ENCODE data around the gene ZNF283. TPM values are rescaled to one million over a fixed set of nuclear protein-coding genes. Genes with fewer than 3 reads are reported as not detected.

ZNF283 gene
- total and polyA plus RNA-seq, 2 of the 13 experiments (the other 11 are each of a cell fraction or from before 2014, with no cell fraction given): 2.0 to 11.1 TPM

DNA sequence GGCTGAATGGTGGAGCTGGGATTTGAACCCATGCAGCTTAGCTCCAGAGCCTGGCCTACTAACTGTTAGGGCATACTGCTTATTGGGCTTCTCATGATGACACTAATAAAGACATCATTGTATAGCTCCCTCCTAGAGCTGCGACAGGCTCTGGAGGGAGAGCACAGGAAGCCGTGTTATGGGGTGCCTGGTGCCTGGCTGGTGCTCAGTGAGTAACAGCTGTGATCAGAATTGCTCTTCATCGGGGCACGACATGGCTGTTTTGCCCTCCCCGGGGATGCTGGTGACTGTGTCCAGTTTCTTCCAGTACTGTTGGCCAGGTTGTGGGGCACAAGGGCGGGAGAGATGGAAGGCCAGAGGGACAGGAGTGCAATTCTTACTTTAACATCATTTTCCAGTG lies 30.0 kb upstream of the ZNF283 start:
- H3K9ac ChIP-seq (ENCODE audit: insufficient read depth, low read depth, low read length): no peak overlapping the region
- no peak overlapping the region for H3K27ac ChIP-seq (ENCODE audit: extremely low read length, insufficient read depth, low read length)
- ATAC-seq (no peak), DNase-seq (ENCODE audit: low spot score) (no peak), FAIRE-seq (no peak)
- no peaks in the 10 kb centered on the region for H3K4me1 ChIP-seq (ENCODE audit: insufficient read depth, low read length)
- 40% methylated on average over 2 of the region's 6 CpGs for WGBS (ENCODE audit: low lambda C conversion rate)
- BruUV-seq (replicated peaks): no TSS peak
- ChIA-PET CTCF (ENCODE audit: low intra/inter-chr PET ratio, low total read pairs) (no interaction called here), POLR2A (no interaction called here)
- H2AFZ ChIP-seq (ENCODE audit: low read length): no peak overlapping the region
- H3K79me2 ChIP-seq (ENCODE audit: insufficient read depth, low read length): no peaks in the 10 kb centered on the region
- intact Hi-C loops (cut with micrococcal nuclease; ENCODE audit: unreplicated experiment): no loop called here
- no peak overlapping the region for H3K4me2 ChIP-seq (ENCODE audit: low read depth, low read length)
- H3K9me3 ChIP-seq (ENCODE audit: low read length): no peaks in the 10 kb centered on the region
- in situ Hi-C loops (cut with HindIII; ENCODE audit: extremely low pct_ligation_motif_present, low pct_unique_long_range_greater_than_20kb): no loop called here
- no peak for TF ChIP-seq SNRNP70 (IDR thresholded peaks at IDR 0.05; ENCODE audit: low read depth, low read length)
- no peak for TF ChIP-seq NR2C2 (CRISPR knock-in tag; IDR thresholded peaks at IDR 0.05; ENCODE audit: borderline replicate concordance)
- TF ChIP-seq, protein P1, sequence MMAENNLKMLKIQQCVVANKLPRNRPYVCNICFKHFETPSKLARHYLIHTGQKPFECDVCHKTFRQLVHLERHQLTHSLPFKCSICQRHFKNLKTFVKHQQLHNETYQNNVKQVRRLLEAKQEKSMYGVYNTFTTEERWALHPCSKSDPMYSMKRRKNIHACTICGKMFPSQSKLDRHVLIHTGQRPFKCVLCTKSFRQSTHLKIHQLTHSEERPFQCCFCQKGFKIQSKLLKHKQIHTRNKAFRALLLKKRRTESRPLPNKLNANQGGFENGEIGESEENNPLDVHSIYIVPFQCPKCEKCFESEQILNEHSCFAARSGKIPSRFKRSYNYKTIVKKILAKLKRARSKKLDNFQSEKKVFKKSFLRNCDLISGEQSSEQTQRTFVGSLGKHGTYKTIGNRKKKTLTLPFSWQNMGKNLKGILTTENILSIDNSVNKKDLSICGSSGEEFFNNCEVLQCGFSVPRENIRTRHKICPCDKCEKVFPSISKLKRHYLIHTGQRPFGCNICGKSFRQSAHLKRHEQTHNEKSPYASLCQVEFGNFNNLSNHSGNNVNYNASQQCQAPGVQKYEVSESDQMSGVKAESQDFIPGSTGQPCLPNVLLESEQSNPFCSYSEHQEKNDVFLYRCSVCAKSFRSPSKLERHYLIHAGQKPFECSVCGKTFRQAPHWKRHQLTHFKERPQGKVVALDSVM (CRISPR knock-in tag; IDR thresholded peaks at IDR 0.05): no peak
- TF ChIP-seq ZNF850 (CRISPR knock-in tag; conservative IDR thresholded peaks at IDR 0.05): no peak
- TF ChIP-seq, protein P2, sequence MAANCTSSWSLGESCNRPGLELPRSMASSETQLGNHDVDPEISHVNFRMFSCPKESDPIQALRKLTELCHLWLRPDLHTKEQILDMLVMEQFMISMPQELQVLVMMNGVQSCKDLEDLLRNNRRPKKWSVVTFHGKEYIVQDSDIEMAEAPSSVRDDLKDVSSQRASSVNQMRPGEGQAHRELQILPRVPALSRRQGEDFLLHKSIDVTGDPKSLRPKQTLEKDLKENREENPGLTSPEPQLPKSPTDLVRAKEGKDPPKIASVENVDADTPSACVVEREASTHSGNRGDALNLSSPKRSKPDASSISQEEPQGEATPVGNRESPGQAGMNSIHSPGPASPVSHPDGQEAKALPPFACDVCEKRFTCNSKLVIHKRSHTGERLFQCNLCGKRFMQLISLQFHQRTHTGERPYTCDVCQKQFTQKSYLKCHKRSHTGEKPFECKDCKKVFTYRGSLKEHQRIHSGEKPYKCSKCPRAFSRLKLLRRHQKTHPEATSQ (CRISPR knock-in tag; IDR thresholded peaks at IDR 0.05; ENCODE audit: borderline replicate concordance): no peak
- no peak for TF ChIP-seq CEBPB (IDR thresholded peaks at IDR 0.05; ENCODE audit: borderline replicate concordance, low read depth, low read length)
- TF ChIP-seq, protein P3, sequence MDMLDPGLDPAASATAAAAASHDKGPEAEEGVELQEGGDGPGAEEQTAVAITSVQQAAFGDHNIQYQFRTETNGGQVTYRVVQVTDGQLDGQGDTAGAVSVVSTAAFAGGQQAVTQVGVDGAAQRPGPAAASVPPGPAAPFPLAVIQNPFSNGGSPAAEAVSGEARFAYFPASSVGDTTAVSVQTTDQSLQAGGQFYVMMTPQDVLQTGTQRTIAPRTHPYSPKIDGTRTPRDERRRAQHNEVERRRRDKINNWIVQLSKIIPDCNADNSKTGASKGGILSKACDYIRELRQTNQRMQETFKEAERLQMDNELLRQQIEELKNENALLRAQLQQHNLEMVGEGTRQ (IDR thresholded peaks at IDR 0.05; ENCODE audit: low read depth, low read length): no peak
- TF ChIP-seq, protein P3 (CRISPR knock-in tag; IDR thresholded peaks at IDR 0.05; ENCODE audit: borderline replicate concordance): no peak
- no peaks in the 10 kb centered on the region for H3K36me3 ChIP-seq (replicated peaks in 1 of 2; ENCODE audit: control insufficient read depth in 1 of 2, insufficient read depth in 2 of 2, low read length in 2 of 2)
- no peaks in the 10 kb centered on the region for H4K20me1 ChIP-seq (ENCODE audit: insufficient read depth, low read length)
- peaks cover 0 to 4% of the 10 kb centered on the region in 2 experiments; a peak in 2 of 5 replicates for H3K27me3 ChIP-seq (ENCODE audit: control insufficient read depth in 1 of 2, insufficient read depth in 2 of 2, low read length in 2 of 2)
- no peak overlapping the region for H3K4me3 ChIP-seq (replicated peaks in 1 of 3; ENCODE audit: insufficient read depth in 1 of 3, low read depth in 2 of 3, low read length in 3 of 3)

Measured in HepG2 (cell line).